HG03045 (cell line): ENCODE data around the gene C2orf74.

Source experiments
- ATAC-seq: cut with Tn5 transposase; IDR thresholded peaks from one replicate; pipeline ENCODE4 v1.9.1; 2021; ENCODE audit warnings: mild to moderate bottlenecking, moderate library complexity; ENCODE audit not compliant: unreplicated experiment

Gene C2orf74

GRCh38 chr2:61210332-61210981, 48.5 kb downstream of the C2orf74 start:
- ATAC-seq: no peak

- ATAC-seq: no peak
Observed at GRCh38 chr2:61214171-61214570, 52.2 kb downstream of the C2orf74 start.
